HepG2 (cell line): ENCODE results near the gene AKR1C4. TPM values are rescaled to one million over a fixed set of nuclear protein-coding genes. Genes with fewer than 3 reads are reported as not detected.

Experiments
- BCLAF1 ChIP-seq: fragments of 450-650 bp; IDR thresholded peaks from 2 replicates; pipeline ENCODE4 v1.6.1; 2017; ENCODE audit warnings: mild to moderate bottlenecking
- E2F1 ChIP-seq: sonication (generic); formaldehyde crosslinking; IDR thresholded peaks from 2 replicates; pipeline ENCODE4 v1.5.0; 2020; ENCODE audit warnings: missing genetic modification reagents
- EED ChIP-seq: sonication (generic); formaldehyde crosslinking; IDR thresholded peaks from 2 replicates; pipeline ENCODE4 v1.5.0; 2020; ENCODE audit warnings: mild to moderate bottlenecking, missing genetic modification reagents
- GATA4 ChIP-seq: sonication (generic); IDR thresholded peaks from 2 replicates; pipeline ENCODE4 v1.6.1; 2016; ENCODE audit warnings: antibody characterized with exemption, low read depth, borderline replicate concordance
- NBN ChIP-seq: fragments of 450-650 bp; conservative IDR thresholded peaks from 2 replicates; pipeline ENCODE4 v1.6.1; 2017
- NFE2L2 ChIP-seq: fragments of 150-350 bp; IDR thresholded peaks from 2 replicates; pipeline ENCODE4 v1.6.1; 2014; ENCODE audit warnings: low read length
- NFRKB ChIP-seq: fragments of 450-650 bp; IDR thresholded peaks from 2 replicates; pipeline ENCODE4 v1.6.1; 2017
- NONO ChIP-seq, 2 experiments: fragments of 450-650 bp in 1 of 2; sonication (generic) in 1 of 2; formaldehyde crosslinking in 1 of 2; IDR thresholded peaks in 1 of 2; conservative IDR thresholded peaks in 1 of 2; 2 replicates each; pipeline versions ENCODE4 v1.6.1 to v1.8.0; 2017 to 2022; ENCODE audit warnings: mild to moderate bottlenecking in 1 of 2, missing genetic modification reagents in 1 of 2, moderate library complexity in 1 of 2
- PATZ1 ChIP-seq: sonication (generic); formaldehyde crosslinking; IDR thresholded peaks from 2 replicates; pipeline ENCODE4 v1.4.0; 2020; ENCODE audit warnings: missing genetic modification reagents
- PAX8 ChIP-seq: sonication (generic); formaldehyde crosslinking; IDR thresholded peaks from 2 replicates; pipeline ENCODE4 v1.8.0; 2022; ENCODE audit warnings: mild to moderate bottlenecking, missing genetic modification reagents, borderline replicate concordance
- PRPF4 ChIP-seq: fragments of 200-400 bp; formaldehyde crosslinking; IDR thresholded peaks from 2 replicates; pipeline ENCODE4 v1.6.1; 2016; ENCODE audit warnings: low read length, low read depth; ENCODE audit not compliant: poor library complexity, severe bottlenecking
- SYNCRIP ChIP-seq: fragments of 200-400 bp; formaldehyde crosslinking; IDR thresholded peaks from 2 replicates; pipeline ENCODE4 v1.6.1; 2018; ENCODE audit warnings: mild to moderate bottlenecking, low read depth, low read length; ENCODE audit not compliant: insufficient read depth
- TEAD2 ChIP-seq: sonication (generic); formaldehyde crosslinking; IDR thresholded peaks from 2 replicates; pipeline ENCODE4 v1.9.0; 2021; ENCODE audit warnings: missing genetic modification reagents
- TRIM22 ChIP-seq: fragments of 450-650 bp; IDR thresholded peaks from 2 replicates; pipeline ENCODE4 v1.6.1; 2017
- ZC3H13 ChIP-seq: sonication (generic); formaldehyde crosslinking; IDR thresholded peaks from 2 replicates; pipeline ENCODE4 v1.8.1; 2023; ENCODE audit warnings: mild to moderate bottlenecking, missing genetic modification reagents, moderate library complexity
- ZNF230 ChIP-seq: sonication (generic); formaldehyde crosslinking; IDR thresholded peaks from 2 replicates; pipeline ENCODE4 v1.4.0; 2020; ENCODE audit warnings: mild to moderate bottlenecking, missing genetic modification reagents
- ZNF235 ChIP-seq: sonication (generic); formaldehyde crosslinking; IDR thresholded peaks from 2 replicates; pipeline ENCODE4 v1.8.1; 2023; ENCODE audit warnings: mild to moderate bottlenecking, missing genetic modification reagents, borderline replicate concordance
- ZNF354B ChIP-seq: sonication (generic); formaldehyde crosslinking; IDR thresholded peaks from 2 replicates; pipeline ENCODE4 v1.8.0; 2022; ENCODE audit warnings: mild to moderate bottlenecking, missing genetic modification reagents
- ZNF460 ChIP-seq: sonication (generic); formaldehyde crosslinking; IDR thresholded peaks from 2 replicates; pipeline ENCODE4 v1.5.1; 2020; ENCODE audit warnings: missing genetic modification reagents, mild to moderate bottlenecking, borderline replicate concordance
- ZNF563 ChIP-seq: sonication (generic); formaldehyde crosslinking; IDR thresholded peaks from 2 replicates; pipeline ENCODE4 v1.8.0; 2022; ENCODE audit warnings: mild to moderate bottlenecking, moderate library complexity, missing genetic modification reagents
- ZNF607 ChIP-seq: sonication (generic); formaldehyde crosslinking; IDR thresholded peaks from 2 replicates; pipeline ENCODE4 v1.5.1; 2020; ENCODE audit warnings: missing genetic modification reagents, mild to moderate bottlenecking, borderline replicate concordance
- ZNF720 ChIP-seq: sonication (generic); formaldehyde crosslinking; IDR thresholded peaks from 2 replicates; pipeline ENCODE4 v1.4.0; 2020; ENCODE audit warnings: missing genetic modification reagents
- ZNF777 ChIP-seq: sonication (generic); formaldehyde crosslinking; IDR thresholded peaks from 2 replicates; pipeline ENCODE4 v1.4.0; 2020; ENCODE audit warnings: missing genetic modification reagents
- polyA plus RNA-seq, 8 experiments: library from polyadenylated mRNA; depleted of rRNA in 3 of 8; stranded (reverse) in 7 of 8; unstranded in 1 of 8; fragments of >200 nt; fragmentation: Illumina TruSeq in 4 of 8; extraction: Trizol in 4 of 8; gene quantifications; 2 replicates each; pipeline versions ENCODE4 v1.2.1 to v1.2.3, GENCODE V29; 2011 to 2016; ENCODE audit warnings: low read depth in 4 of 8, missing spikeins in 1 of 8, mixed read lengths in 1 of 8; ENCODE audit not compliant: insufficient read depth in 1 of 8
- total RNA-seq, 5 experiments: library from RNA; depleted of rRNA; stranded (reverse); fragments of >200 nt; fragmentation: Illumina TruSeq; extraction: Trizol; gene quantifications; 2 replicates each; pipeline ENCODE4 v1.2.3, GENCODE V29; 2016; ENCODE audit warnings: low read depth in 1 of 5

Gene AKR1C4
- total and polyA plus RNA-seq, 2 of the 13 experiments (the other 11 are each of a cell fraction or from before 2014, with no cell fraction given), result 0.18 to 1.3 TPM

- TF ChIP-seq PATZ1 (CRISPR knock-in tag) (peak; percentile 73), NBN (no peak), ZNF607 (CRISPR knock-in tag) (peak; percentile 57; the same call in 1 of the 2 replicates), NONO (IDR thresholded peaks at IDR 0.05) (no peak), NONO (CRISPR knock-in tag; conservative IDR thresholded peaks at IDR 0.05) (peak; percentile 95), ZC3H13 (CRISPR knock-in tag) (peak; percentile 43; the same call in 1 of the 2 replicates), ZNF720 (CRISPR knock-in tag) (no peak), E2F1 (CRISPR knock-in tag) (no peak; the same call in 1 of the 2 replicates), PAX8 (no peak), ZNF354B (CRISPR knock-in tag) (no peak), SYNCRIP (no peak), BCLAF1 (no peak), EED (no peak), TEAD2 (CRISPR knock-in tag) (no peak), NFRKB (peak; percentile 49; the same call in 1 of the 2 replicates), ZNF460 (CRISPR knock-in tag) (no peak; the same call in 1 of the 2 replicates), PRPF4 (no peak), ZNF777 (0 out of 2 replicates have a peak, but pooled peaks have one; percentile 18), NFE2L2 (no peak), TRIM22 (no peak), ZNF563 (CRISPR knock-in tag) (no peak), GATA4 (peak; percentile 99), ZNF235 (CRISPR knock-in tag) (no peak), ZNF230 (CRISPR knock-in tag) (peak; percentile 41; the same call in 1 of the 2 replicates)
These were observed 49.2 kb upstream of the AKR1C4 start (continued) for GRCh38 chr10:5147255-5147980.
